ENCODE measurements around the gene CTSD.
"Not testable (repeated sequence)": the region's sequence is repeated elsewhere in the genome, so short reads cannot be mapped to it uniquely, and the experiment has no call there.

- not testable (repeated sequence) for TF ChIP-seq MAFK (IDR thresholded peaks at IDR 0.05; ENCODE audit: low read depth, low read length); EZH2 (IDR thresholded peaks at IDR 0.05; ENCODE audit: low read depth, low read length, severe bottlenecking); ATF3 (IDR thresholded peaks at IDR 0.05; ENCODE audit: insufficient read depth, low read depth, low read length); RAD21 (IDR thresholded peaks at IDR 0.05 in 1 of 2, conservative IDR thresholded peaks at IDR 0.05 in 1 of 2; ENCODE audit: low read depth in 2 of 2, low read length in 2 of 2); HDAC2 (IDR thresholded peaks at IDR 0.05; ENCODE audit: borderline replicate concordance in 1 of 2, low read depth in 2 of 2, low read length in 2 of 2); POLR2AphosphoS5 (IDR thresholded peaks at IDR 0.05; ENCODE audit: low read depth, low read length); CTCF (IDR thresholded peaks at IDR 0.05; ENCODE audit: control extremely low read depth in 1 of 3, insufficient read depth in 1 of 3, low read depth in 1 of 3, low read length in 3 of 3); BACH1 (IDR thresholded peaks at IDR 0.05; ENCODE audit: low read length); GABPA (IDR thresholded peaks at IDR 0.05; ENCODE audit: borderline replicate concordance, insufficient read depth, low read length)
- TF ChIP-seq, protein P1, sequence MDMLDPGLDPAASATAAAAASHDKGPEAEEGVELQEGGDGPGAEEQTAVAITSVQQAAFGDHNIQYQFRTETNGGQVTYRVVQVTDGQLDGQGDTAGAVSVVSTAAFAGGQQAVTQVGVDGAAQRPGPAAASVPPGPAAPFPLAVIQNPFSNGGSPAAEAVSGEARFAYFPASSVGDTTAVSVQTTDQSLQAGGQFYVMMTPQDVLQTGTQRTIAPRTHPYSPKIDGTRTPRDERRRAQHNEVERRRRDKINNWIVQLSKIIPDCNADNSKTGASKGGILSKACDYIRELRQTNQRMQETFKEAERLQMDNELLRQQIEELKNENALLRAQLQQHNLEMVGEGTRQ (IDR thresholded peaks at IDR 0.05; ENCODE audit: low read length): not testable (repeated sequence)
- TF ChIP-seq, protein P2, sequence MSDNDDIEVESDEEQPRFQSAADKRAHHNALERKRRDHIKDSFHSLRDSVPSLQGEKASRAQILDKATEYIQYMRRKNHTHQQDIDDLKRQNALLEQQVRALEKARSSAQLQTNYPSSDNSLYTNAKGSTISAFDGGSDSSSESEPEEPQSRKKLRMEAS (IDR thresholded peaks at IDR 0.05): not testable (repeated sequence)
These were observed 49.6 kb upstream of the CTSD start for GRCh38 chr11:1813356-1813755.
